Activated effector memory CD4-positive, alpha-beta T cell treated with anti-CD3 and anti-CD28 coated beads, Interleukin-2, amount 50 U/mL, for 16 hours (primary cell): ENCODE measurements around the gene PLIN5.

ENCODE experiments used
- DNase-seq: peaks from one replicate; pipeline ENCODE4 v3.0.0-alpha.2; 2020

The PLIN5 gene

GRCh38 chr19:4521170-4521887, 13.7 kb downstream of the PLIN5 start:
- DNase-seq = no peak

- no peak for DNase-seq
These were observed 15.3 kb downstream of the PLIN5 start for GRCh38 chr19:4519521-4520277.

- no peak for DNase-seq
These were observed 15.9 kb downstream of the PLIN5 start for GRCh38 chr19:4519172-4519496.

- no peak for DNase-seq
These were observed 16.5 kb downstream of the PLIN5 start, which contains the start of gene PLIN4 for GRCh38 chr19:4518345-4519171. PLIN4 (minus strand) TSS chr19:4518486; CDS start chr19:4518272, 214 bp downstream.

- no peak for DNase-seq
These were observed 17.5 kb downstream of the PLIN5 start for GRCh38 chr19:4517451-4518057.

GRCh38 chr19:4516939-4517300, 18.1 kb downstream of the PLIN5 start:
- DNase-seq = no peak

- no peak for DNase-seq
These were observed 18.7 kb downstream of the PLIN5 start for GRCh38 chr19:4516199-4516938.

- DNase-seq = no peak
These were observed 19.3 kb downstream of the PLIN5 start for GRCh38 chr19:4515732-4516131.

GRCh38 chr19:4513248-4513647, 21.8 kb downstream of the PLIN5 start:
- no peak for DNase-seq

- DNase-seq = no peak
These were observed 23.0 kb downstream of the PLIN5 start for GRCh38 chr19:4512070-4512469.

GRCh38 chr19:4511300-4512054, 23.5 kb downstream of the PLIN5 start:
- DNase-seq = no peak

- DNase-seq = no peak
These were observed 24.4 kb downstream of the PLIN5 start for GRCh38 chr19:4510435-4511255.

GRCh38 chr19:4508698-4509097, 26.3 kb downstream of the PLIN5 start:
- no peak for DNase-seq

GRCh38 chr19:4507804-4508203, 27.2 kb downstream of the PLIN5 start:
- DNase-seq = no peak

GRCh38 chr19:4507150-4507452, 27.9 kb downstream of the PLIN5 start:
- DNase-seq = no peak

GRCh38 chr19:4506449-4507149, 28.4 kb downstream of the PLIN5 start:
- no peak for DNase-seq

GRCh38 chr19:4505570-4506448, 29.2 kb downstream of the PLIN5 start:
- no peak for DNase-seq

- no peak for DNase-seq
These were observed 30.0 kb downstream of the PLIN5 start for GRCh38 chr19:4504891-4505569.

- no peak for DNase-seq
These were observed 30.7 kb downstream of the PLIN5 start for GRCh38 chr19:4504297-4504701.
